ENCODE results near the gene C5.

C5 gene

DNA sequence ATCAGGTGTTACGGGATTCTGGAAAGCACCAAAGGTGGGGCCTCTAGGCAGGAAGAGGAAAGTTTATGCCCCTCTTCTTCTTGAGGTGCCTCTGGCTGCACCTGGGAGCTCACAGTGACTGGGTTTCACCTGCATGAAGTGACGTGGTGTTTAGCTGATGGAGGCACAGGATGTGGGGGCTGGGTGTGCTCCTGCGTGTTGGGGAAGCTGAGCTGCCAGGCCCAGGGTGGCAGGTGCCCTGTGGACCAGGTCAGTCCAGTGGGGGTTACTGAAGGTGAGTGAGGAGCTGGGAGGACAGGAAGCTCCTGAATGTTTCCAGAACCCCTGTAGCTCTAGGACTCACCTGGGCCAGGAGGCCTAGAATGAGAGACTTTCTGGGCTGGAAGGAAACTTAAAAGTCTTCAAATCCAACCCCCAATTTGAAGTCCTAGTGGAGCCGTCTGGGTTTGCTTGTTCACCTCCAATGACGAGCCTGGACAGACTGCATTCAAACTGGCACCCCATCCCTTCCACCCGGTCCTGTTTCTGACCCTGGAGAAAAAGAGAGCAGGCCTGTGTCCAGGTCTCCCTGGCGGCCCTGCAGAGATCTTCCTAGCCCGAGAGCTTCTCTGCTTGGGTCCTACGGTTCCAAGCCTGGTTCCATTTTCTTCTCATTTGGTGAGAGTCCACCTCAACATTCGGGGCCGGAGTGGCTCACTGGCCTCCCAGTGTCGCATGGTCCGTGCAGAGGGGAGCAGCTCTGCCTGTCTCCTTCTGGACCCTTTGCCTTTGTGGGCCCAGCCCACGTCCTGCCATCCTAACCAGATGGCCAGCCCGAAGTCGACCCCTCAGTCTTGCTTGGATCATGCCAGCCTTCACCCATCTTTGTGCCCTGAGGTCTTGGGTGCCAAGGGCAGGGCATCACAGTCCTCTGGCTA lies 145.8 kb downstream of the C5 start:
- no peak for DNase-seq

DNA sequence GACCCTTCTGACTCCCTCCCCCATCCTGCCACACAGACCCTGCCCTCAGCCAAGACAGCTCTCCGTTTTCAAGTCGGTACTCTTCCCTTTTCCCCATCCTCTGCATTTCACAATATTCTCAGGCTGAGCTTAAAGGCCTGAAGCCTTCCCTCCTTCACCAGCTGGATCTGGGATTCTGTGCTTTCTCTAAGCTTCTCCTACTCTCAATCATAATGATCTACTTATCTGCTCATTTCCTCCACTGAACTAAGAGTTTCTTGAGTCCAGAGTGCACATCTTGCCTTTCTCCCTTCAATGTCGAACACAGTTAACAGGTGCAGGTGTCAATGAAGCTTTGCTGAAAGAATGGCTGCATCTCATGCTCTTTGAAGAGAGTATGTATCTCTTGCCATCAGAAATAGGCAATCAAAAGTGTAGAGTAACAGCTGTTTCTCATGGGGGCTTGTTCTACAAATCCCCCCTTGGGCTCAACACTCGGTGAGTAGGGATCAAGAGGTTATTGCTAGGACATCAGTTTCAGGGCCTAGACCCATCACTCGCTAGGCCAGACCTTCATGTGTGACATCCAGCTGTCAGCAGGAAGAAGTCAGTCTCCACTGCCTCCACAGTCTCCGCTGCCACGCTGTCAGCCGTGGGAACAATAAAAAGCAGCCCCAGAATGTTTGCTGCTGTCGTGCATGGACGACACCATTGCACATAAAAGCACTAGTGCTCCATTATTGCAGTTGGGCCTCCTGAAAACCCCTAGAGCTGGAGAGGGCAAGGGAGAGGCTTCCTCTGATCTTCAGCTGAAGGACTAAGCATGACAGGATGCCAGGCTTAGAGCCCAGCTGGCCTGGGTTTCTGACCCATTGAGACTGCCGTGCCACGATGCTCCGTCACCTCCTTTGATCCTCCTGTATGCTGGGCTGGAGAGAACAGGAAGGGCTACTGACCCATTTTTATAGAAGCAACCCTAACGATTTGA lies 147.2 kb downstream of the C5 start:
- no peak for DNase-seq

All from activated CD8-positive, alpha-beta memory T cell treated with anti-CD3 and anti-CD28 coated beads, Interleukin-2, amount 50 U/mL, for 4 hours (primary cell).